OCI-LY1 (cell line): ENCODE data around the gene KCNIP2.

Source experiments
- H2AFZ ChIP-seq: fragments of 200-600 bp; sonication (generic), shearing (Covaris generic); 2 replicates; pipeline ENCODE4 v1.6.0; 2014; ENCODE audit warnings: antibody characterized with exemption, mild to moderate bottlenecking, low read length
- H3F3A ChIP-seq: fragments of 200-600 bp; sonication (generic), shearing (Covaris generic); 2 replicates; pipeline ENCODE4 v1.6.0; 2014; ENCODE audit warnings: mild to moderate bottlenecking, antibody characterized with exemption, low read length, moderate library complexity; ENCODE audit not compliant: insufficient read depth
- H3K27ac ChIP-seq: fragments of 200-600 bp; sonication (generic); 2 replicates; pipeline ENCODE4 v1.5.1; 2014; ENCODE audit warnings: low read length, mixed run types, mild to moderate bottlenecking, low read depth; ENCODE audit not compliant: poor library complexity, severe bottlenecking
- H3K27me3 ChIP-seq: fragments of 200-600 bp; sonication (generic); 2 replicates; pipeline ENCODE4 v1.6.0; 2014; ENCODE audit warnings: antibody characterized with exemption, mild to moderate bottlenecking, low read length, moderate library complexity; ENCODE audit not compliant: insufficient read depth
- H3K36me3 ChIP-seq: fragments of 200-600 bp; sonication (generic); 2 replicates; pipeline ENCODE4 v1.6.1; 2014; ENCODE audit warnings: mild to moderate bottlenecking, antibody characterized with exemption, low read length, moderate library complexity, mixed read lengths; ENCODE audit not compliant: insufficient read depth
- H3K4me1 ChIP-seq: fragments of 200-600 bp; sonication (generic); 2 replicates; pipeline ENCODE4 v1.5.1; 2014; ENCODE audit warnings: mild to moderate bottlenecking, low read length, moderate library complexity; ENCODE audit not compliant: insufficient read depth, severe bottlenecking
- H3K4me2 ChIP-seq: fragments of 200-600 bp; sonication (generic), shearing (Covaris generic); 2 replicates; pipeline ENCODE4 v1.6.1; 2014; ENCODE audit warnings: low read length
- H3K4me3 ChIP-seq: fragments of 200-600 bp; sonication (generic); 2 replicates; pipeline ENCODE4 v1.5.1; 2014; ENCODE audit warnings: low read length, low read depth, mild to moderate bottlenecking, mixed read lengths; ENCODE audit not compliant: poor library complexity, severe bottlenecking
- H3K79me2 ChIP-seq: fragments of 200-600 bp; shearing (Covaris generic); 2 replicates; pipeline ENCODE4 v1.6.1; 2016; ENCODE audit warnings: mixed run types, low read length, mixed read lengths; ENCODE audit not compliant: insufficient read depth
- H3K9ac ChIP-seq: fragments of 200-600 bp; sonication (generic), shearing (Covaris generic); 2 replicates; pipeline ENCODE4 v1.6.1; 2014; ENCODE audit warnings: mild to moderate bottlenecking, low read length, mixed read lengths
- H3K9me2 ChIP-seq: fragments of 200-600 bp; sonication (generic), shearing (Covaris generic); 2 replicates; pipeline ENCODE4 v1.6.1; 2014; ENCODE audit warnings: low read depth, mild to moderate bottlenecking, low read length, mixed read lengths
- H3K9me3 ChIP-seq: fragments of 200-600 bp; shearing (Covaris generic); 2 replicates; pipeline ENCODE4 v1.6.1; 2014; ENCODE audit warnings: low read length, mixed read lengths
- H4K20me1 ChIP-seq: fragments of 200-600 bp; sonication (generic), shearing (Covaris generic); 2 replicates; pipeline ENCODE4 v1.6.0; 2016; ENCODE audit warnings: mild to moderate bottlenecking, low read length; ENCODE audit not compliant: insufficient read depth
- CTCF ChIP-seq: fragments of 200-600 bp; sonication (generic), shearing (Covaris generic); IDR thresholded peaks from 2 replicates; pipeline ENCODE4 v1.5.1; 2017; ENCODE audit warnings: mild to moderate bottlenecking, antibody characterized with exemption, low read length, moderate library complexity, mixed read lengths
- EZH2 ChIP-seq: fragments of 200-600 bp; sonication (generic), shearing (Covaris generic); IDR thresholded peaks from 2 replicates; pipeline ENCODE4 v1.8.0; 2017; ENCODE audit warnings: borderline replicate concordance, mixed run types, mild to moderate bottlenecking, antibody characterized with exemption, low read length, moderate library complexity, mixed read lengths

Gene KCNIP2

GRCh38 chr10:101780818-101781654, 62.6 kb downstream of the KCNIP2 start:
- TF ChIP-seq EZH2 (no peak), CTCF (peak; percentile 63)
- Histone ChIP-seq H4K20me1 (no peaks in the 10 kb centered on the region), H3K4me2 (peak overlapping the region; percentile 85; the same call in 1 of the 2 replicates), H3F3A (no peaks in the 10 kb centered on the region), H3K9ac (no peak overlapping the region), H3K9me2 (no peaks in the 10 kb centered on the region), H3K9me3 (no peaks in the 10 kb centered on the region), H3K79me2 (no peaks in the 10 kb centered on the region), H2AFZ (no peak overlapping the region), H3K27ac (no peak overlapping the region), H3K4me3 (no peak overlapping the region), H3K4me1 (peaks cover 45% of the 10 kb centered on the region), H3K27me3 (no peaks in the 10 kb centered on the region), H3K36me3 (peaks cover 13% of the 10 kb centered on the region; the same call in 1 of the 2 replicates)

GRCh38 chr10:101780187-101780817, 63.3 kb downstream of the KCNIP2 start:
- TF ChIP-seq CTCF (no peak), EZH2 (no peak)
- Histone ChIP-seq H3K9me2 (no peaks in the 10 kb centered on the region), H3K4me3 (peak overlapping the region; percentile 55), H4K20me1 (no peaks in the 10 kb centered on the region), H3K27me3 (no peaks in the 10 kb centered on the region), H3F3A (no peaks in the 10 kb centered on the region), H3K4me2 (peak overlapping the region; percentile 86), H3K79me2 (no peaks in the 10 kb centered on the region), H3K36me3 (peaks cover 8% of the 10 kb centered on the region; the same call in 1 of the 2 replicates), H3K9me3 (no peaks in the 10 kb centered on the region), H3K4me1 (peaks cover 45% of the 10 kb centered on the region), H3K27ac (no peak overlapping the region), H2AFZ (no peak overlapping the region), H3K9ac (no peak overlapping the region; the same call in 1 of the 2 replicates)

- Histone ChIP-seq H3K9me2 (no peaks in the 10 kb centered on the region), H3K9ac (peak overlapping the region; percentile 44; the same call in 1 of the 2 replicates), H4K20me1 (no peaks in the 10 kb centered on the region), H3F3A (no peaks in the 10 kb centered on the region), H3K27ac (no peak overlapping the region), H3K4me1 (peaks cover 45% of the 10 kb centered on the region), H3K4me2 (peak overlapping the region; percentile 86), H3K27me3 (no peaks in the 10 kb centered on the region), H2AFZ (no peak overlapping the region), H3K36me3 (peaks cover 8% of the 10 kb centered on the region; the same call in 1 of the 2 replicates), H3K9me3 (no peaks in the 10 kb centered on the region), H3K4me3 (peak overlapping the region; percentile 55), H3K79me2 (no peaks in the 10 kb centered on the region)
- TF ChIP-seq CTCF (peak; percentile 40), EZH2 (no peak)
Observed at GRCh38 chr10:101779544-101780186, 63.9 kb downstream of the KCNIP2 start.
